Measurements from ENCODE around the gene ZNF770. TPM values are rescaled to one million over a fixed set of nuclear protein-coding genes. Genes with fewer than 3 reads are reported as not detected.

ZNF770 gene
- total RNA-seq, 1 donor from 2014 or later = 26.7 TPM

- H3K4me1 Mint-ChIP-seq (ENCODE audit: unreplicated experiment) = peaks cover 21% of the 10 kb centered on the region
- peaks cover 16% of the 10 kb centered on the region for H3K36me3 Mint-ChIP-seq (ENCODE audit: low read depth, unreplicated experiment)
- H3K27me3 Mint-ChIP-seq (ENCODE audit: unreplicated experiment) = peaks cover 6% of the 10 kb centered on the region
- no peak overlapping the region for H3K27ac Mint-ChIP-seq (ENCODE audit: unreplicated experiment)
- H3K9me3 Mint-ChIP-seq (ENCODE audit: unreplicated experiment) = no peaks in the 10 kb centered on the region
- H3K4me3 Mint-ChIP-seq (ENCODE audit: unreplicated experiment) = no peak overlapping the region
- DNase-seq (ENCODE audit: low spot score) = no peak
- TF ChIP-seq CTCF (IDR thresholded peaks at IDR 0.05; ENCODE audit: unreplicated experiment) = no peak
These were observed 23.8 kb downstream of the ZNF770 start for GRCh38 chr15:34964277-34964676.

- no peaks in the 10 kb centered on the region for H3K9me3 Mint-ChIP-seq (ENCODE audit: unreplicated experiment)
- H3K36me3 Mint-ChIP-seq (ENCODE audit: low read depth, unreplicated experiment) = peaks cover 16% of the 10 kb centered on the region
- DNase-seq (ENCODE audit: low spot score) = no peak
- H3K4me3 Mint-ChIP-seq (ENCODE audit: unreplicated experiment) = no peak overlapping the region
- no peaks in the 10 kb centered on the region for H3K4me1 Mint-ChIP-seq (ENCODE audit: unreplicated experiment)
- TF ChIP-seq CTCF (IDR thresholded peaks at IDR 0.05; ENCODE audit: unreplicated experiment) = no peak
- no peak overlapping the region for H3K27ac Mint-ChIP-seq (ENCODE audit: unreplicated experiment)
- H3K27me3 Mint-ChIP-seq (ENCODE audit: unreplicated experiment) = peaks cover 1% of the 10 kb centered on the region
These were observed 34.2 kb downstream of the ZNF770 start for GRCh38 chr15:34953851-34954250.

GRCh38 chr15:34952481-34952880, 35.6 kb downstream of the ZNF770 start:
- peaks cover 21% of the 10 kb centered on the region for H3K36me3 Mint-ChIP-seq (ENCODE audit: low read depth, unreplicated experiment)
- no peak for TF ChIP-seq CTCF (IDR thresholded peaks at IDR 0.05; ENCODE audit: unreplicated experiment)
- H3K4me3 Mint-ChIP-seq (ENCODE audit: unreplicated experiment) = no peak overlapping the region
- DNase-seq (ENCODE audit: low spot score) = no peak
- no peak overlapping the region for H3K27ac Mint-ChIP-seq (ENCODE audit: unreplicated experiment)
- H3K27me3 Mint-ChIP-seq (ENCODE audit: unreplicated experiment) = peaks cover 1% of the 10 kb centered on the region
- H3K9me3 Mint-ChIP-seq (ENCODE audit: unreplicated experiment) = no peaks in the 10 kb centered on the region
- H3K4me1 Mint-ChIP-seq (ENCODE audit: unreplicated experiment) = no peaks in the 10 kb centered on the region

- no peak overlapping the region for H3K4me3 Mint-ChIP-seq (ENCODE audit: unreplicated experiment)
- TF ChIP-seq CTCF (IDR thresholded peaks at IDR 0.05; ENCODE audit: unreplicated experiment) = no peak
- peaks cover 1% of the 10 kb centered on the region for H3K27me3 Mint-ChIP-seq (ENCODE audit: unreplicated experiment)
- H3K27ac Mint-ChIP-seq (ENCODE audit: unreplicated experiment) = no peak overlapping the region
- H3K4me1 Mint-ChIP-seq (ENCODE audit: unreplicated experiment) = no peaks in the 10 kb centered on the region
- peaks cover 21% of the 10 kb centered on the region for H3K36me3 Mint-ChIP-seq (ENCODE audit: low read depth, unreplicated experiment)
- H3K9me3 Mint-ChIP-seq (ENCODE audit: unreplicated experiment) = no peaks in the 10 kb centered on the region
- no peak for DNase-seq (ENCODE audit: low spot score)
These were observed 36.1 kb downstream of the ZNF770 start for GRCh38 chr15:34951993-34952392.

- H3K4me1 Mint-ChIP-seq (ENCODE audit: unreplicated experiment) = no peaks in the 10 kb centered on the region
- H3K36me3 Mint-ChIP-seq (ENCODE audit: low read depth, unreplicated experiment) = peaks cover 10% of the 10 kb centered on the region
- H3K27me3 Mint-ChIP-seq (ENCODE audit: unreplicated experiment) = no peaks in the 10 kb centered on the region
- DNase-seq (ENCODE audit: low spot score) = no peak
- no peaks in the 10 kb centered on the region for H3K9me3 Mint-ChIP-seq (ENCODE audit: unreplicated experiment)
- H3K4me3 Mint-ChIP-seq (ENCODE audit: unreplicated experiment) = no peak overlapping the region
- no peak overlapping the region for H3K27ac Mint-ChIP-seq (ENCODE audit: unreplicated experiment)
- no peak for TF ChIP-seq CTCF (IDR thresholded peaks at IDR 0.05; ENCODE audit: unreplicated experiment)
These were observed 43.2 kb downstream of the ZNF770 start for GRCh38 chr15:34944936-34945335.
